GM23248 (cell line): ENCODE results near the gene OPHN1.

Experiments used
- EZH2 ChIP-seq: fragments of 200-600 bp; sonication (generic); IDR thresholded peaks from 2 replicates; pipeline ENCODE4 v1.6.1; 2018; ENCODE audit warnings: antibody characterized with exemption, mild to moderate bottlenecking; ENCODE audit not compliant: insufficient read depth, poor library complexity, severe bottlenecking
- EZH2phosphoT487 ChIP-seq: fragments of 200-600 bp; sonication (generic); IDR thresholded peaks from 2 replicates; pipeline ENCODE4 v1.6.1; 2018; ENCODE audit warnings: antibody characterized with exemption, moderate library complexity, mild to moderate bottlenecking, low read depth; ENCODE audit not compliant: insufficient read depth

- TF ChIP-seq EZH2phosphoT487 (no peak), EZH2 (no peak)
These were observed 29.4 kb upstream of the OPHN1 start for GRCh38 chrX:68462653-68463052.
